Activated T-cell treated with anti-CD3 and anti-CD28 coated beads for 4 hours (primary cell): ENCODE measurements around the gene TJP3.

Source experiments
- DNase-seq: peaks from one replicate; pipeline ENCODE4 v3.0.0-alpha.2; 2020

Gene TJP3

GRCh38 chr19:3670796-3671679, 37.1 kb upstream of the TJP3 start:
- DNase-seq, result peak; percentile 12

- DNase-seq, result no peak
Measured at GRCh38 chr19:3671680-3672574, 36.3 kb upstream of the TJP3 start.

- no peak for DNase-seq
Measured at GRCh38 chr19:3672575-3672948, 35.6 kb upstream of the TJP3 start.

GRCh38 chr19:3672993-3673392, 35.2 kb upstream of the TJP3 start:
- no peak for DNase-seq

- no peak for DNase-seq
Measured at GRCh38 chr19:3673506-3674439, 34.4 kb upstream of the TJP3 start.

- no peak for DNase-seq
Measured at GRCh38 chr19:3674784-3675543, 33.2 kb upstream of the TJP3 start.

- no peak for DNase-seq
Measured at GRCh38 chr19:3678188-3678587, 30.0 kb upstream of the TJP3 start.

GRCh38 chr19:3679138-3679537, 29.0 kb upstream of the TJP3 start:
- DNase-seq, result no peak

GRCh38 chr19:3679581-3679980, 28.6 kb upstream of the TJP3 start:
- DNase-seq, result no peak

GRCh38 chr19:3680939-3681338, 27.2 kb upstream of the TJP3 start:
- no peak for DNase-seq

GRCh38 chr19:3682286-3682685, 25.9 kb upstream of the TJP3 start:
- no peak for DNase-seq

- no peak for DNase-seq
Measured at GRCh38 chr19:3682741-3683404, 25.3 kb upstream of the TJP3 start.

GRCh38 chr19:3683405-3684053, 24.7 kb upstream of the TJP3 start:
- DNase-seq, result no peak

- no peak for DNase-seq
Measured at GRCh38 chr19:3684054-3684816, 23.9 kb upstream of the TJP3 start.

- no peak for DNase-seq
Measured at GRCh38 chr19:3684817-3685410, 23.3 kb upstream of the TJP3 start.

- no peak for DNase-seq
Measured at GRCh38 chr19:3687393-3687773, 20.8 kb upstream of the TJP3 start.

GRCh38 chr19:3687774-3688706, 20.1 kb upstream of the TJP3 start:
- no peak for DNase-seq

GRCh38 chr19:3690551-3691371, 17.4 kb upstream of the TJP3 start:
- DNase-seq, result no peak
